ENCODE measurements around the gene CD38. TPM values are rescaled to one million over a fixed set of nuclear protein-coding genes. Genes with fewer than 3 reads are reported as not detected.

The CD38 gene
- total and polyA plus RNA-seq, 2 donors (not counting 1 experiment from before 2014, with no cell fraction given): 0.02 TPM; not detected in 1

- no peaks in the 10 kb centered on the region for H3K36me3 ChIP-seq (ENCODE audit: control insufficient read depth, insufficient read depth, low read length)
- peak in 1 of 2 donors; percentile 64 for DNase-seq (ENCODE audit: low read depth in 2 of 2)
- H3K27ac ChIP-seq (ENCODE audit: insufficient read depth, low read length): no peak overlapping the region
- H2AFZ ChIP-seq (ENCODE audit: low read length): no peak overlapping the region
- H3K4me1 ChIP-seq (ENCODE audit: control insufficient read depth, extremely low read depth, insufficient read depth, low read length): no peaks in the 10 kb centered on the region
- H3K9me3 ChIP-seq (ENCODE audit: control insufficient read depth, insufficient read depth, low read depth, low read length): no peaks in the 10 kb centered on the region
- no peak overlapping the region for H3K4me3 ChIP-seq (replicated peaks in 1 of 4; ENCODE audit: control extremely low read depth in 1 of 4, insufficient read depth in 1 of 4, low read depth in 3 of 4, low read length in 4 of 4)
- no peaks in the 10 kb centered on the region for H3K27me3 ChIP-seq (ENCODE audit: control insufficient read depth, insufficient read depth, low read length)
- H4K20me1 ChIP-seq (ENCODE audit: control insufficient read depth, extremely low read depth, insufficient read depth, low read length): no peaks in the 10 kb centered on the region
- no peaks in the 10 kb centered on the region for H3K79me2 ChIP-seq (ENCODE audit: control insufficient read depth, insufficient read depth, low read length)
- H3K4me2 ChIP-seq (ENCODE audit: extremely low read depth, insufficient read depth, low read length): no peak overlapping the region
- H3K9ac ChIP-seq (ENCODE audit: insufficient read depth, low read length): no peak overlapping the region
- TF ChIP-seq EZH2 (IDR thresholded peaks at IDR 0.05; ENCODE audit: low read length, missing control alignments): no peak
- TF ChIP-seq, protein P1, sequence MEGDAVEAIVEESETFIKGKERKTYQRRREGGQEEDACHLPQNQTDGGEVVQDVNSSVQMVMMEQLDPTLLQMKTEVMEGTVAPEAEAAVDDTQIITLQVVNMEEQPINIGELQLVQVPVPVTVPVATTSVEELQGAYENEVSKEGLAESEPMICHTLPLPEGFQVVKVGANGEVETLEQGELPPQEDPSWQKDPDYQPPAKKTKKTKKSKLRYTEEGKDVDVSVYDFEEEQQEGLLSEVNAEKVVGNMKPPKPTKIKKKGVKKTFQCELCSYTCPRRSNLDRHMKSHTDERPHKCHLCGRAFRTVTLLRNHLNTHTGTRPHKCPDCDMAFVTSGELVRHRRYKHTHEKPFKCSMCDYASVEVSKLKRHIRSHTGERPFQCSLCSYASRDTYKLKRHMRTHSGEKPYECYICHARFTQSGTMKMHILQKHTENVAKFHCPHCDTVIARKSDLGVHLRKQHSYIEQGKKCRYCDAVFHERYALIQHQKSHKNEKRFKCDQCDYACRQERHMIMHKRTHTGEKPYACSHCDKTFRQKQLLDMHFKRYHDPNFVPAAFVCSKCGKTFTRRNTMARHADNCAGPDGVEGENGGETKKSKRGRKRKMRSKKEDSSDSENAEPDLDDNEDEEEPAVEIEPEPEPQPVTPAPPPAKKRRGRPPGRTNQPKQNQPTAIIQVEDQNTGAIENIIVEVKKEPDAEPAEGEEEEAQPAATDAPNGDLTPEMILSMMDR (conservative IDR thresholded peaks at IDR 0.05 in 1 of 2, IDR thresholded peaks at IDR 0.05 in 1 of 2; ENCODE audit: low read depth in 1 of 2, low read length in 2 of 2): no peak
Observed at GRCh38 chr4:15738877-15739276, 39.3 kb upstream of the CD38 start.

- no peak overlapping the region for H2AFZ ChIP-seq (ENCODE audit: low read length)
- H3K4me1 ChIP-seq (ENCODE audit: control insufficient read depth, extremely low read depth, insufficient read depth, low read length): no peaks in the 10 kb centered on the region
- H3K27me3 ChIP-seq (ENCODE audit: control insufficient read depth, insufficient read depth, low read length): no peaks in the 10 kb centered on the region
- H3K4me2 ChIP-seq (ENCODE audit: extremely low read depth, insufficient read depth, low read length): no peak overlapping the region
- H3K36me3 ChIP-seq (ENCODE audit: control insufficient read depth, insufficient read depth, low read length): no peaks in the 10 kb centered on the region
- no peak overlapping the region for H3K4me3 ChIP-seq (replicated peaks in 1 of 4; ENCODE audit: control extremely low read depth in 1 of 4, insufficient read depth in 1 of 4, low read depth in 3 of 4, low read length in 4 of 4)
- no peak for TF ChIP-seq EZH2 (IDR thresholded peaks at IDR 0.05; ENCODE audit: low read length, missing control alignments)
- TF ChIP-seq, protein P1 (conservative IDR thresholded peaks at IDR 0.05 in 1 of 2, IDR thresholded peaks at IDR 0.05 in 1 of 2; ENCODE audit: low read depth in 1 of 2, low read length in 2 of 2): no peak
- no peaks in the 10 kb centered on the region for H3K79me2 ChIP-seq (ENCODE audit: control insufficient read depth, insufficient read depth, low read length)
- no peak overlapping the region for H3K9ac ChIP-seq (ENCODE audit: insufficient read depth, low read length)
- no peak overlapping the region for H3K27ac ChIP-seq (ENCODE audit: insufficient read depth, low read length)
- DNase-seq (ENCODE audit: low read depth in 2 of 2): no peak
- no peaks in the 10 kb centered on the region for H4K20me1 ChIP-seq (ENCODE audit: control insufficient read depth, extremely low read depth, insufficient read depth, low read length)
- H3K9me3 ChIP-seq (ENCODE audit: control insufficient read depth, insufficient read depth, low read depth, low read length): no peaks in the 10 kb centered on the region
Observed at GRCh38 chr4:15740764-15741404, 37.2 kb upstream of the CD38 start.

DNA sequence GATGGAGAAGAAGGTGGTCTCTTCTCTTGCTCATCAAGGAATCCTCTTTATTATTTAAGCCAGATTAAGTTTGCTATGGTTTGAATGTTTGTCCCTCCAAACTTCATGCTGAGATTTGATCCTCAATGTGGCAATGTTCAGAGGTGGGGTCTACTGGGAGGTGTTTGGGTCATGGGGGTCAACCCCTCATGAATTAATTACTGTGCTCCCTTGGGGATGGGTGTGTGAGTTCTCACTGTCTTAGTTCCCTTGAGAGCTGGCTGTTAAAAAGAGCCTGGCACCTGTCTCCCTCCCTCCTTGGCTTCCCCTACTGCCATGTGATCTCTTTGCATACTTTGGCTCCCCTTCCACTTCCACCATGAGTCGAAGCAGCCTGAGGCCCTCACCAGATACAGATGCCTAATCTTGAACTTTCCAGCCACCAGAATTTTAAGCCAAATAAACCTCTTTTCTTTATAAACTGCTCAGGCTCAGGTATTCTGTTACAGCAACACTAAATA, 36.0 kb upstream of the CD38 start:
- no peaks in the 10 kb centered on the region for H3K27me3 ChIP-seq (ENCODE audit: control insufficient read depth, insufficient read depth, low read length)
- H3K4me3 ChIP-seq (replicated peaks in 1 of 4; ENCODE audit: control extremely low read depth in 1 of 4, insufficient read depth in 1 of 4, low read depth in 3 of 4, low read length in 4 of 4): no peak overlapping the region

More for the DNA sequence above, 36.0 kb upstream of the CD38 start:
- Histone ChIP-seq H3K9me3 (ENCODE audit: control insufficient read depth, insufficient read depth, low read depth, low read length) (no peaks in the 10 kb centered on the region), H3K4me1 (ENCODE audit: control insufficient read depth, extremely low read depth, insufficient read depth, low read length) (no peaks in the 10 kb centered on the region), H3K27ac (ENCODE audit: insufficient read depth, low read length) (no peak overlapping the region), H2AFZ (ENCODE audit: low read length) (no peak overlapping the region), H4K20me1 (ENCODE audit: control insufficient read depth, extremely low read depth, insufficient read depth, low read length) (no peaks in the 10 kb centered on the region), H3K4me2 (ENCODE audit: extremely low read depth, insufficient read depth, low read length) (no peak overlapping the region), H3K79me2 (ENCODE audit: control insufficient read depth, insufficient read depth, low read length) (no peaks in the 10 kb centered on the region), H3K9ac (ENCODE audit: insufficient read depth, low read length) (no peak overlapping the region), H3K36me3 (ENCODE audit: control insufficient read depth, insufficient read depth, low read length) (no peaks in the 10 kb centered on the region)
- DNase-seq (ENCODE audit: low read depth in 2 of 2): no peak
- no peak for TF ChIP-seq EZH2 (IDR thresholded peaks at IDR 0.05; ENCODE audit: low read length, missing control alignments)
- TF ChIP-seq, protein P1 (conservative IDR thresholded peaks at IDR 0.05 in 1 of 2, IDR thresholded peaks at IDR 0.05 in 1 of 2; ENCODE audit: low read depth in 1 of 2, low read length in 2 of 2): no peak

Data from fibroblast of lung (primary cell).